ENCODE data around the gene WASF2. TPM values are rescaled to one million over a fixed set of nuclear protein-coding genes. Genes with fewer than 3 reads are reported as not detected.
A peak's percentile ranks its signal among the peaks of the same experiment; 100 is the strongest.

Gene WASF2
- total and polyA plus RNA-seq, 2 of the 13 experiments (the other 11 are each of a cell fraction or from before 2014, with no cell fraction given) = 10.4 to 27.7 TPM

- TF ChIP-seq REPIN1 (CRISPR knock-in tag; IDR thresholded peaks at IDR 0.05; ENCODE audit: borderline replicate concordance, low read depth) = no peak
- TF ChIP-seq, protein P1, sequence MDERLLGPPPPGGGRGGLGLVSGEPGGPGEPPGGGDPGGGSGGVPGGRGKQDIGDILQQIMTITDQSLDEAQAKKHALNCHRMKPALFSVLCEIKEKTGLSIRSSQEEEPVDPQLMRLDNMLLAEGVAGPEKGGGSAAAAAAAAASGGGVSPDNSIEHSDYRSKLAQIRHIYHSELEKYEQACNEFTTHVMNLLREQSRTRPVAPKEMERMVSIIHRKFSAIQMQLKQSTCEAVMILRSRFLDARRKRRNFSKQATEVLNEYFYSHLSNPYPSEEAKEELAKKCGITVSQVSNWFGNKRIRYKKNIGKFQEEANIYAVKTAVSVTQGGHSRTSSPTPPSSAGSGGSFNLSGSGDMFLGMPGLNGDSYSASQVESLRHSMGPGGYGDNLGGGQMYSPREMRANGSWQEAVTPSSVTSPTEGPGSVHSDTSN (CRISPR knock-in tag; IDR thresholded peaks at IDR 0.05) = no peak
- 0 out of 2 replicates have a peak, but pooled peaks have one; percentile 16 for TF ChIP-seq TARDBP (CRISPR knock-in tag; IDR thresholded peaks at IDR 0.05)
- no peak for TF ChIP-seq ZNF441 (CRISPR knock-in tag; IDR thresholded peaks at IDR 0.05; ENCODE audit: borderline replicate concordance)
- TF ChIP-seq SOX13 (IDR thresholded peaks at IDR 0.05) = no peak
- TF ChIP-seq SOX13 (CRISPR knock-in tag; conservative IDR thresholded peaks at IDR 0.05 in 1 of 2, IDR thresholded peaks at IDR 0.05 in 1 of 2) = no peak; a peak in 1 of 4 replicates
- TF ChIP-seq HMGXB3 (CRISPR knock-in tag; IDR thresholded peaks at IDR 0.05; ENCODE audit: borderline replicate concordance) = no peak
- TF ChIP-seq ZNF652 (CRISPR knock-in tag; IDR thresholded peaks at IDR 0.05; ENCODE audit: borderline replicate concordance, low read depth) = no peak
- no peak; the same call in 1 of the 2 replicates for TF ChIP-seq ZNF350 (CRISPR knock-in tag; IDR thresholded peaks at IDR 0.05; ENCODE audit: borderline replicate concordance, low read depth)
- TF ChIP-seq MAFK (conservative IDR thresholded peaks at IDR 0.05 in 1 of 2, IDR thresholded peaks at IDR 0.05 in 1 of 2; ENCODE audit: low read length in 2 of 2) = no peak
- peak; percentile 60; the same call in 1 of the 2 replicates for TF ChIP-seq NFKB2 (CRISPR knock-in tag; IDR thresholded peaks at IDR 0.05; ENCODE audit: borderline replicate concordance)
- no peak for TF ChIP-seq MTF2 (CRISPR knock-in tag; IDR thresholded peaks at IDR 0.05; ENCODE audit: borderline replicate concordance)
- no peak for TF ChIP-seq PHF8 (CRISPR knock-in tag; IDR thresholded peaks at IDR 0.05)
- no peak for TF ChIP-seq ZNF883 (CRISPR knock-in tag; IDR thresholded peaks at IDR 0.05; ENCODE audit: not compliant biosample characterization)
- TF ChIP-seq PAX8 (CRISPR knock-in tag; IDR thresholded peaks at IDR 0.05; ENCODE audit: borderline replicate concordance) = no peak
- TF ChIP-seq RFXANK (CRISPR knock-in tag; IDR thresholded peaks at IDR 0.05) = no peak
- no peak for TF ChIP-seq MAZ (IDR thresholded peaks at IDR 0.05; ENCODE audit: borderline replicate concordance, low read depth, low read length)
- TF ChIP-seq MAZ (CRISPR knock-in tag; IDR thresholded peaks at IDR 0.05; ENCODE audit: low read depth) = no peak; the same call in 1 of the 2 replicates
- TF ChIP-seq TEAD3 (CRISPR knock-in tag; optimal IDR thresholded peaks at IDR 0.05; ENCODE audit: borderline replicate concordance) = no peak
- TF ChIP-seq, protein P2, sequence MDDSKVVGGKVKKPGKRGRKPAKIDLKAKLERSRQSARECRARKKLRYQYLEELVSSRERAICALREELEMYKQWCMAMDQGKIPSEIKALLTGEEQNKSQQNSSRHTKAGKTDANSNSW (CRISPR knock-in tag; IDR thresholded peaks at IDR 0.05; ENCODE audit: borderline replicate concordance) = no peak
- no peak for TF ChIP-seq POLR2AphosphoS2 (IDR thresholded peaks at IDR 0.05; ENCODE audit: low read depth, low read length)
- peak; percentile 21; the same call in 1 of the 2 replicates for TF ChIP-seq FOXK1 (CRISPR knock-in tag; IDR thresholded peaks at IDR 0.05; ENCODE audit: borderline replicate concordance, low read depth)
- peak; percentile 79; the same call in 1 of the 2 replicates for TF ChIP-seq ZNF225 (CRISPR knock-in tag; IDR thresholded peaks at IDR 0.05)
- TF ChIP-seq ZFY (CRISPR knock-in tag; IDR thresholded peaks at IDR 0.05) = no peak
- no peak for TF ChIP-seq HOXA9 (CRISPR knock-in tag; IDR thresholded peaks at IDR 0.05; ENCODE audit: borderline replicate concordance)
Measured at GRCh38 chr1:27522432-27523336, 32.7 kb upstream of the WASF2 start (continued).
